ENCODE results near the gene ZEB1. TPM values are rescaled to one million over a fixed set of nuclear protein-coding genes. Genes with fewer than 3 reads are reported as not detected.

The ZEB1 gene
- total and polyA plus RNA-seq, 2 donors from 2014 or later: 5.5 to 43.0 TPM

GRCh38 chr10:31381766-31382316 lies 62.8 kb downstream of the ZEB1 start:
- no peak overlapping the region for H3K27ac ChIP-seq (ENCODE audit: low read depth in 2 of 2, low read length in 2 of 2)
- TF ChIP-seq CTCF (IDR thresholded peaks at IDR 0.05; ENCODE audit: borderline replicate concordance, extremely low read depth, insufficient read depth): no peak
- FAIRE-seq: no peak

GRCh38 chr10:31383810-31384588 lies 65.0 kb downstream of the ZEB1 start:
- H3K4me3 ChIP-seq (ENCODE audit: low read length in 3 of 3): no peak overlapping the region
- FAIRE-seq: no peak
- TF ChIP-seq CTCF (IDR thresholded peaks at IDR 0.05; ENCODE audit: borderline replicate concordance, extremely low read depth, insufficient read depth): no peak

More at GRCh38 chr10:31381766-31382316, 62.8 kb downstream of the ZEB1 start:
- H3K4me3 ChIP-seq (ENCODE audit: low read length in 3 of 3): no peak overlapping the region
- H3K9me3 ChIP-seq (ENCODE audit: control insufficient read depth in 2 of 3, insufficient read depth in 1 of 3, low read length in 3 of 3): no peaks in the 10 kb centered on the region
- H3K27me3 ChIP-seq (ENCODE audit: control insufficient read depth, insufficient read depth, low read length): no peaks in the 10 kb centered on the region
- intact Hi-C loops (cut with DNase I): no loop called here
- no peaks in the 10 kb centered on the region for H3K36me3 ChIP-seq (ENCODE audit: control insufficient read depth in 2 of 3, insufficient read depth in 3 of 3, low read length in 3 of 3)
- no peak for DNase-seq
- H3K4me1 ChIP-seq (ENCODE audit: control insufficient read depth in 2 of 3, insufficient read depth in 2 of 3, low read depth in 1 of 3, low read length in 3 of 3): no peaks in the 10 kb centered on the region
- H3K9ac ChIP-seq (ENCODE audit: low read length in 3 of 3): no peak overlapping the region

GRCh38 chr10:31384589-31384949 lies 65.6 kb downstream of the ZEB1 start:
- no peaks in the 10 kb centered on the region for H3K9me3 ChIP-seq (ENCODE audit: control insufficient read depth in 2 of 3, insufficient read depth in 1 of 3, low read length in 3 of 3)
- intact Hi-C loops (cut with DNase I): no loop called here
- no peak overlapping the region for H3K4me3 ChIP-seq (ENCODE audit: low read length in 3 of 3)
- H3K27me3 ChIP-seq (ENCODE audit: control insufficient read depth, insufficient read depth, low read length): no peaks in the 10 kb centered on the region
- H3K36me3 ChIP-seq (ENCODE audit: control insufficient read depth in 2 of 3, insufficient read depth in 3 of 3, low read length in 3 of 3): no peaks in the 10 kb centered on the region
- no peaks in the 10 kb centered on the region for H3K4me1 ChIP-seq (ENCODE audit: control insufficient read depth in 2 of 3, insufficient read depth in 2 of 3, low read depth in 1 of 3, low read length in 3 of 3)
- no peak for TF ChIP-seq CTCF (IDR thresholded peaks at IDR 0.05; ENCODE audit: borderline replicate concordance, extremely low read depth, insufficient read depth)
- DNase-seq: no peak
- no peak overlapping the region for H3K9ac ChIP-seq (ENCODE audit: low read length in 3 of 3)
- no peak for FAIRE-seq
- H3K27ac ChIP-seq (ENCODE audit: low read depth in 2 of 2, low read length in 2 of 2): no peak overlapping the region

More at GRCh38 chr10:31383810-31384588, 65.0 kb downstream of the ZEB1 start:
- H3K4me1 ChIP-seq (ENCODE audit: control insufficient read depth in 2 of 3, insufficient read depth in 2 of 3, low read depth in 1 of 3, low read length in 3 of 3): no peaks in the 10 kb centered on the region
- intact Hi-C loops (cut with DNase I): no loop called here
- H3K9ac ChIP-seq (ENCODE audit: low read length in 3 of 3): no peak overlapping the region
- no peaks in the 10 kb centered on the region for H3K27me3 ChIP-seq (ENCODE audit: control insufficient read depth, insufficient read depth, low read length)
- DNase-seq: no peak
- H3K36me3 ChIP-seq (ENCODE audit: control insufficient read depth in 2 of 3, insufficient read depth in 3 of 3, low read length in 3 of 3): no peaks in the 10 kb centered on the region
- H3K27ac ChIP-seq (ENCODE audit: low read depth in 2 of 2, low read length in 2 of 2): no peak overlapping the region
- H3K9me3 ChIP-seq (ENCODE audit: control insufficient read depth in 2 of 3, insufficient read depth in 1 of 3, low read length in 3 of 3): no peaks in the 10 kb centered on the region
